Stimulated activated naive B cell treated with anti-CD40 and anti-IgM and Interleukin-4, amounts not matched to agents 10 μg/mL and 1 μg/mL and 100 μg/mL, for 72 hours (primary cell): ENCODE data around the gene CENPU.
A peak's percentile ranks its signal among the peaks of the same experiment; 100 is the strongest.

Source experiments
- ATAC-seq, 2 donors: fragments of 150-1000 bp; cut with Tn5 transposase; replicated peaks; 2 replicates each; pipeline ENCODE4 v1.10.0; 2021; ENCODE audit warnings: moderate library complexity in 1 of 2
- DNase-seq: peaks from one replicate; pipeline ENCODE4 v3.0.0; 2021
- H3K27ac Mint-ChIP-seq: one replicate; pipeline ENCODE4 v1.8.0; 2022; ENCODE audit warnings: mild to moderate bottlenecking, mixed read lengths
- H3K27me3 Mint-ChIP-seq, 2 donors: one replicate each; pipeline ENCODE4 v1.8.0; 2022; ENCODE audit warnings: mixed read lengths in 2 of 2
- H3K36me3 Mint-ChIP-seq, 2 donors: one replicate each; pipeline ENCODE4 v1.8.0; 2022; ENCODE audit warnings: mixed read lengths in 2 of 2, mild to moderate bottlenecking in 1 of 2
- H3K4me1 Mint-ChIP-seq, 2 donors: one replicate each; pipeline ENCODE4 v1.8.0; 2022; ENCODE audit warnings: mixed read lengths in 2 of 2, mild to moderate bottlenecking in 1 of 2
- H3K4me3 Mint-ChIP-seq, 2 donors: one replicate each; pipeline ENCODE4 v1.8.0; 2022; ENCODE audit warnings: mild to moderate bottlenecking in 2 of 2, mixed read lengths in 2 of 2, moderate library complexity in 1 of 2
- H3K9me3 Mint-ChIP-seq, 2 donors: one replicate each; pipeline ENCODE4 v1.8.0; 2022; ENCODE audit warnings: mixed read lengths in 2 of 2, mild to moderate bottlenecking in 1 of 2

CENPU gene

DNA sequence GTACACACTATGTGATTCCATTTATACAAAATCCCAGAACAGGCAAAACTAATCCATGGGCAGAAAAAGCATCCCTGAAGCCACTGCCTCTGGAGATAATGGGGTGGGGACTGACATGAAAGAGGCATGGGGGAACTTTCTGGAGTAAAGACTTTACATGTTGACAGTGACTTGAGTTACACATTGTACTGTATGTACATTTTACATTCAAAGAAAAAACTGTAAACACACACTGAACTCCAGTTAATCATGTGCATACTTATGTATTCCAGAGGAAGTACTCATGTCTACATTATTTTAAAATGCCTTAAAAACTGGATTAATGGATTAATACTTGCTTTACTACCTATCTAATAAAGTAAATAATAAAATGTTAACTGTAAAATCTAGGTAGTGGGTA, 21.6 kb downstream of the CENPU start:
- DNase-seq, result no peak
- Mint-ChIP-seq H3K27me3 (no peaks in the 10 kb centered on the region), H3K36me3 (peaks cover 24 to 39% of the 10 kb centered on the region in 2 donors), H3K4me1 (peaks cover 4 to 16% of the 10 kb centered on the region in 2 donors), H3K4me3 (no peak overlapping the region), H3K9me3 (no peaks in the 10 kb centered on the region), H3K27ac (no peak overlapping the region)
- no peak for ATAC-seq

DNA sequence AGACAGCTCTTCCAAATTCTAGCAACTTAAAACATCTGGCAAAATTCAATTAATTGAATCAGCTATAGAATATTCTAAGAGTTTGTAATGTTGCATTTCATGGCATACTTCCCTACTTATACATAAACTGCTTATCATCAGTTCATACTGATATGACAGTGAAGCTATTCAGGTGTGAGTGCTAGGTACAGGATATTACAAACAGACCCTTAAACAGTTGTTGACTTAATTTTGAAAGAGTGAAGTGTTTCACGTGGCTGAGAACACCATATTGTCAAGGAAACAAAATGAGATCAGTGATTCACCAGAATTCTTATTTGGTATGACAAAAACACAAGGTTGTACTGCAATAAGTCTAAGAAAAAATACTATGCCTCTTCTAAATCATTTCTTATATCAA, 27.4 kb downstream of the CENPU start:
- Mint-ChIP-seq H3K27ac (no peak overlapping the region), H3K4me3 (no peak overlapping the region), H3K9me3 (no peaks in the 10 kb centered on the region), H3K27me3 (no peaks in the 10 kb centered on the region), H3K4me1 (no peaks in the 10 kb centered on the region), H3K36me3 (peaks cover 31 to 44% of the 10 kb centered on the region in 2 donors)
- no peak for DNase-seq
- no peak for ATAC-seq

DNA sequence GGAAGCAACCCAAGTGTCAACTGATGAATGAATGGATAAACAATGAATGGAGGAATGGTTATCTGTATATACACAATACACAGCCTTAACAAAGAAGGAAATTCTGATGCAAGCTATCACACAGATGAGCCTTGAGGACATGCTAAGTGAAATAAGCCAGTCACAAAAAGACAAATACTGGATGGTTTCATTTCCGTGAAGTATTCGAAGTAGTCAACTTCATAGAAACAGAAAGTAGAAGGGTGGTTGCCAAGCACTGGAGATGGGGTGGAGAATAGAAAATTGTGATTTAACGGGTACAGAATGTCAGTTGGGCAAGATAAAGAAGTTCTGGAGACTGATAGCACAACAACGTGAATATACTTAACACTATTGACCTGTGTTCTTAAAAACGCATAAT, 28.2 kb downstream of the CENPU start:
- no peak for ATAC-seq
- DNase-seq, result no peak
- H3K36me3 Mint-ChIP-seq, result peaks cover 34 to 44% of the 10 kb centered on the region in 2 donors
- H3K9me3 Mint-ChIP-seq, result no peaks in the 10 kb centered on the region
- H3K4me3 Mint-ChIP-seq, result no peak overlapping the region
- no peak overlapping the region for H3K27ac Mint-ChIP-seq
- H3K27me3 Mint-ChIP-seq, result no peaks in the 10 kb centered on the region
- H3K4me1 Mint-ChIP-seq, result no peaks in the 10 kb centered on the region

DNA sequence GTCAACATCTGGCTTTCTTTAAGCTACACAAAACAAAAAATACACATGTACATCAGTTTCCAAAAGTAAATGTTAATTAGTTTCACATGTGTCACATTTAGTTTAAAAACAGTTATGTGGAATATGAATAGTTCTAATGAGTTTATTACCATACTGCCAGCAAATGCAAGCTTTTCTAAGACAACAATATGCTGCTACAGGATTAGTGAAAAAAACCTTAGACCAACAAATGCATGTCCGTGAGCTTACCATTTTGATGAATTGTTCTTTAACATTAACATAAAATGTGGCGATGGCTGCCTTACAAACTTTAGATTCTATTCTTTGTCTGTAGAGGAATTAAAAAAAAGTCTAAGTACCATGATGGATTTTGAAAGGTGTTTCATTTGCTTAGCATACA, 31.8 kb downstream of the CENPU start:
- H3K4me1 Mint-ChIP-seq, result no peaks in the 10 kb centered on the region
- peaks cover 27 to 35% of the 10 kb centered on the region in 2 donors for H3K36me3 Mint-ChIP-seq
- no peak overlapping the region for H3K4me3 Mint-ChIP-seq
- DNase-seq (no peak), ATAC-seq (no peak)
- H3K9me3 Mint-ChIP-seq, result no peaks in the 10 kb centered on the region
- H3K27me3 Mint-ChIP-seq, result no peaks in the 10 kb centered on the region
- no peak overlapping the region for H3K27ac Mint-ChIP-seq

DNA sequence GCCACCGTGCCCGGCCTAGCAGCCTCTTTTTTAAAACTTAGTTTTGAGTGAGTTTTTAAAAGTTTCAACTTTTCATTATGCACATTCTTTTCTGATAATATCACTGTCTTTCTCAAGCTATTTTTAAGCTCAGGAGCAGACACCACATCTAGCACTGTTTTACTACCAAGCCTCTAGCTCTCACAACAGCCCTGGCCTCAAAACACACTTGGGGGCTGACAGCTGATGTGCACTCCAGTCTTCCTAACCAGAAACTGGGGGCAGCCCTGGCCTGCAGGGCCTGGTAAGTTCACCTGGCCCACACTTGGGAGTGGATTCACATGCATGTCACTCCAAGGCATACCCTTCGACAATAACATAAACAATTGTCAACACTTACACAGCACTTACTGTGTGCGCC, 34.0 kb downstream of the CENPU start:
- no peaks in the 10 kb centered on the region for H3K9me3 Mint-ChIP-seq
- H3K27ac Mint-ChIP-seq, result peak overlapping the region; percentile 9
- peaks cover 21 to 24% of the 10 kb centered on the region in 2 donors for H3K36me3 Mint-ChIP-seq
- no peaks in the 10 kb centered on the region for H3K4me1 Mint-ChIP-seq
- H3K27me3 Mint-ChIP-seq, result no peaks in the 10 kb centered on the region
- no peak overlapping the region for H3K4me3 Mint-ChIP-seq
- DNase-seq, result no peak
- no peak for ATAC-seq

DNA sequence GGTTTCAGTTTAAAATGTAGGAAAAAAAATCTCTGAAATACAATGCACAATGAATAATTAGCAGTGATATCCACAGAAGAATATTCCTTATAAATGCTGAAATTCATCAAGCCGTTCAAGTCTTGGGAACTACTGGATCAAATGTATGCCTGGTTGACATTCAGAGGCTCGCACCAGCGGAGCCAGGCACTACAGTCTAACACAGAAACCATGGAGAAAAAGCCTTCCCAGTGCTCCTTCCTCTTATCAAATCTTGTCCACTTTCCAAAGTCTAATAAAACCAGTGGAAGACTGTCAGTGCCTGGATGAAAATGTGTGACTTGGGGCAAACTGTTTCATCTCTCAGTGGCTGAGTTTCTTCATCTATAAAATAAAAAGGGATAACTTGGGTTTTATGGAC, 35.9 kb downstream of the CENPU start:
- ATAC-seq, result no peak
- H3K4me3 Mint-ChIP-seq, result no peak overlapping the region

DNA sequence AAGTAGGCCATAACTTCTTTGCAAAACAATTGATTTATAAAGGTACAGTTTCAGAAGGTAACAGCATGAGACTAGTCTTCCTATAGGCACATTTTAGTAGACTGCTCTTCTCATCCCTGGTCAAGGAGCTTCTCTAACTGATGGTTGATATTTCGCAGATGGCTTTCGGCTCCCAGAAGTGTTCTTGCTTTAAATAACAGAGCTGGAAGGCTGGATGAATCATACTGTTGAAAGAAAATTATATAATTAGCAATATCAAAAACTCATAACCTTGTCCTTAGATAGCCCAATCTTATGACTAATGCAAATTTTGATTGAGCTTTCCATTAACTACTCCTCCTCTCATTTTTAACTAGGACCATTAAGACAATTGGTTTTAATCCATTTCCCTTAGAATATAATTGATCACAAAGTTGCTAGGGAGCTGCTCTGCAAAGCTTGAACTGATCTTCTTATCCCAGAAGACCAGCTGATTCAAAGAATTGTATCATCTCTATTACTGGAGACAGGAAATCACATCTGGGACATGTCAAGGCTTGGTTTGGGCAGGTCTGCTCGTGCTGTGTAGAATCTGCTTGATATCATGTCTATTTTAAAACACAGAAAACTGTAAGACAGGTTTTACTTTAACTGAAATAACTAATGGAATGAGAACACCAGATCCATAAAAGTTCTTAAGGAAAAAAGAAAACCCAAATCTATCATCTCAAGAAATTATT, 38.6 kb downstream of the CENPU start:
- no peak overlapping the region for H3K4me3 Mint-ChIP-seq
- peaks cover 13 to 20% of the 10 kb centered on the region in 2 donors for H3K36me3 Mint-ChIP-seq
- H3K27me3 Mint-ChIP-seq, result no peaks in the 10 kb centered on the region
- no peaks in the 10 kb centered on the region for H3K4me1 Mint-ChIP-seq
- H3K9me3 Mint-ChIP-seq, result no peaks in the 10 kb centered on the region
- no peak for ATAC-seq
- H3K27ac Mint-ChIP-seq, result no peak overlapping the region
- DNase-seq, result no peak

More for the DNA sequence above, 35.9 kb downstream of the CENPU start:
- no peak for DNase-seq
- Mint-ChIP-seq H3K27me3 (no peaks in the 10 kb centered on the region), H3K4me1 (no peaks in the 10 kb centered on the region), H3K36me3 (peaks cover 21 to 22% of the 10 kb centered on the region in 2 donors), H3K27ac (no peak overlapping the region), H3K9me3 (no peaks in the 10 kb centered on the region)

DNA sequence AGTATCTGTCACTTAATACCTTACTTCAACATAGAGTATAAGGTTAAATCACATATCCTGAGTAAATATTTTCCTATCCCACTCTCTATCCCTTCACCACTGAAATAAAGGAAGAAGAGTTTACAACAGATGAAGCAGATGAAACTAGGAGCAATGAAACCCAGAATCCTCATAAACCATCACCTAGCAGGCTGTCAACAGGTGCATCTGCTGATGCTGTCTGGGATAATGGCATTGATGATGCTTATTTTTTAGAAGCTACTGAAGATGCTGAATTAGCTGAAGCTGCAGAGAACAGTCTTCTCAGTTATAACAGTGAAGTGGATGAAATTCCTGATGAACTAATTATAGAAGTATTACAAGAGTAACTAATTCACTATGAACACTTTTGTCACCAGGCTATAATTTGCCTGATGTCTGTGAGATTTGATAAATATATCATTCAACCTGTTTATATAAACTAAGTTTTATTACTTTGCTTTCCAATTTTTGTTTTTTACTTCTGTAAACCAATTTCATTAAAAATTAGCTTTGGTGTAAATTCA, 39.4 kb downstream of the CENPU start:
- Mint-ChIP-seq H3K4me3 (no peak overlapping the region), H3K36me3 (peaks cover 11 to 20% of the 10 kb centered on the region in 2 donors), H3K4me1 (no peaks in the 10 kb centered on the region), H3K27ac (no peak overlapping the region), H3K27me3 (no peaks in the 10 kb centered on the region), H3K9me3 (no peaks in the 10 kb centered on the region)
- no peak for DNase-seq
- ATAC-seq, result no peak

DNA sequence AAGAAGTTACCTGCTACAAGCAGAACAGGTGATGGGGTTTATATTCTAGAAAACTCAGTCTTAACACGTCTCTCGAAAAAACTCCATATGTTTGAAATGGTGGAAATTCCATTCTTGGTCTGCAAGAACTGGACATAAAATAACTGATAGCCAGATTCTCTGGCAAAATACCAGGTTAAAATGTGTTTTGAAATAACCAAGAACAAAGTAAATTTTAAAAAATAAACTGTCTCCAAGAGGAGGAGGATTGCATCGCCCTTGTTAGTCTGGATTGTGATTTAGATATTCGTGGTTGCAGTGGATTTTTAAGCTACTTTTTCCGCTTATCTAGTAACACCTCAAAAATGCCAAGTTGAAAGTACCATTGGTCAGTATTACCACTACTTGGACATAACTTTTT, 40.8 kb downstream of the CENPU start:
- no peak for ATAC-seq
- no peak for DNase-seq
- Mint-ChIP-seq H3K27me3 (no peaks in the 10 kb centered on the region), H3K36me3 (peaks cover 11 to 20% of the 10 kb centered on the region in 2 donors), H3K27ac (no peak overlapping the region), H3K9me3 (no peaks in the 10 kb centered on the region), H3K4me3 (no peak overlapping the region), H3K4me1 (no peaks in the 10 kb centered on the region)

DNA sequence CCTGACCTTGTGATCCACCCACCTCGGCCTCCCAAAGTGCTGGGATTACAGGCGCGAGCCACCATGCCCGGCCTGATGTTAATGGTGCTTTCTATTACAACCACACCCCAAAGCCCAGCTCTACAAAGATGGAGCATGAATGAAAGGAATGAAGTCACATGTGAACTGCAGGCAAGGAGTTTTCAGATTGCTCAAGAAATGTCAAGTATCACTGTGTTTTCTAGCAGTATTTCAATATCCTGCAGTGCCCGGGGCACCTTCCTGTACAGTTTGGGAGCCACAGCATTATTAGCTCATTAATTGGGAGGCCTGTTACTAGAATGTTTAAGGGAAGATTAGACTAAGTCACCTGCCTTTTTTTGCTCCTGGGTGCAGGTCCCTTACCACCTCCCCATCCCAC, 44.2 kb downstream of the CENPU start:
- ATAC-seq (no peak), DNase-seq (no peak)
- Mint-ChIP-seq H3K27ac (no peak overlapping the region), H3K27me3 (no peaks in the 10 kb centered on the region), H3K4me1 (peaks cover 0 to 3% of the 10 kb centered on the region in 2 donors), H3K36me3 (peaks cover 14 to 22% of the 10 kb centered on the region in 2 donors), H3K9me3 (no peaks in the 10 kb centered on the region), H3K4me3 (no peak overlapping the region)

DNA sequence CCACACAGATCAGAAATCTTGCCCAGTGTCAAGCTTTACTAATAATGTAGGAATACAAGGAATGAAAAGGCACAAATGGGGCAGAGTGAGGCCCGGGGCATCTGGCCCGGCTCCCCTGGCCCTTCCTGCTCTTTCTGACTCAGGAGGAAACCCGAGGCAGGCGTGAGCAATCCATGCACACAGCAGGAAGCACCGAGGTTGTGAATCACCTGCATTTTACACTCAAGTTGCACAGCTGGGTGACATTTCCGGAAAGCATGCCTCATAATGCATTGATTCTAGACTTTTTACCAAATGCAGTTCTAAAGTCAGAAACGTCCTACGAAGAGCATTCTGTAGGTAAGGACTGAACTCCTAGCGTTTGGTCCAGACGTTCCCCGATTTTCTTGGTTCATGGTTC, 45.4 kb downstream of the CENPU start:
- DNase-seq (no peak), ATAC-seq (no peak)
- H3K36me3 Mint-ChIP-seq, result peaks cover 9 to 14% of the 10 kb centered on the region in 2 donors
- H3K9me3 Mint-ChIP-seq, result no peaks in the 10 kb centered on the region
- peaks cover 1 to 7% of the 10 kb centered on the region in 2 donors for H3K4me1 Mint-ChIP-seq
- H3K4me3 Mint-ChIP-seq, result no peak overlapping the region
- no peak overlapping the region for H3K27ac Mint-ChIP-seq
- no peaks in the 10 kb centered on the region for H3K27me3 Mint-ChIP-seq

DNA sequence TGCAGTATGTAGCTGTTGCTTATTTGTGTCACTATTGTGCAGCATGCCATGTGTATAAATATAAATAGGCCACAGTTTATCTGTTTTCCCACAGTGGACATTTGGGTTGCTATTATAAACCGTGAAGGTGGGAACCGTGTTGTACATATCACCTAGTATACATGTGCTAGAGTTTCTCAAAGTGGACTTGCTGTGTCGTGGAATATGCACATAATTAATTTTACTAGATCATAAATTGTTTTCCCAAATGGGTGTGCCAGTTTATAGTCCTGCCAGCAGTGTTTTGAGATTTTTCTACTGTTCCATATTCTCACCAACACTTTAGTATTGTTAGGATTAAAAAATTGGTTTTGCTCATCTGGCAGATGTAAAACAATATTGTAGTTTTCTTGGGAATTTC, 45.9 kb downstream of the CENPU start:
- H3K4me3 Mint-ChIP-seq, result no peak overlapping the region
- H3K4me1 Mint-ChIP-seq, result peaks cover 1 to 7% of the 10 kb centered on the region in 2 donors
- no peak overlapping the region for H3K27ac Mint-ChIP-seq
- H3K36me3 Mint-ChIP-seq, result peaks cover 8 to 12% of the 10 kb centered on the region in 2 donors
- ATAC-seq (no peak), DNase-seq (no peak)
- no peaks in the 10 kb centered on the region for H3K9me3 Mint-ChIP-seq
- H3K27me3 Mint-ChIP-seq, result no peaks in the 10 kb centered on the region

DNA sequence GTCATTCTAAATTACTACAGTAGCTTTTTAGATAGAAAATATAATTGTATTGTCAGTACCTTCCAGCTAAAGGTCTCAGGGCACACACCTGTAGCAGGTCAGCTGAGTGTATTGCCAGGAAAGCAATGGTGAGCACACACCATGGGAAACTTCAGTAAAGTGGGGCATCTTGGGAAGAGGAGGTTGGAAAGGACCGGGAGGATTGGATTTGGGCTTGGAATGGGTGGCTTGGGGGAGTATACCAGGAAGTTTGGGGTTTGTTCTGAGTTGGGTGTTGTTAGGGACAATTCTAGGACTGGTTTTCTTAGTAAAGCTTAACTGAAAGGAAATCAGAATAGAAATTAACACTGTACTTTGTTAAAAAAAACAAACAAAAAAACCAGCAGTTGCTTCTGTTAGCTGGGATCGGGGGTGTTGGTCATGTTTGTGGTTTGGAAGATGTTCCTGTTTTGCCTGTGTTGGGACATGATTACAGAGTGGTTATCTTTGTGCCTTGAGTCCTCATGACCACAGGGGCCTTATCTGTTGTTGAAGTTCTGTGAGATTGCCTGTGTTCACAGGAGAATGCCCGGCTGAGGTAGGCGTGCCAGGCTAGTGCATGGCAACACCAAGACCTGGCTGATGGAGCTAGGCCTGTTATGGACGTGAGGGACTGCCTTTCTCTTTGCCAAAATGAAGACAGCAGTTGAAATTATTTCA, 49.3 kb downstream of the CENPU start:
- Mint-ChIP-seq H3K36me3 (peaks cover 8 to 13% of the 10 kb centered on the region in 2 donors), H3K4me1 (peaks cover 1 to 7% of the 10 kb centered on the region in 2 donors), H3K4me3 (no peak overlapping the region)

DNA sequence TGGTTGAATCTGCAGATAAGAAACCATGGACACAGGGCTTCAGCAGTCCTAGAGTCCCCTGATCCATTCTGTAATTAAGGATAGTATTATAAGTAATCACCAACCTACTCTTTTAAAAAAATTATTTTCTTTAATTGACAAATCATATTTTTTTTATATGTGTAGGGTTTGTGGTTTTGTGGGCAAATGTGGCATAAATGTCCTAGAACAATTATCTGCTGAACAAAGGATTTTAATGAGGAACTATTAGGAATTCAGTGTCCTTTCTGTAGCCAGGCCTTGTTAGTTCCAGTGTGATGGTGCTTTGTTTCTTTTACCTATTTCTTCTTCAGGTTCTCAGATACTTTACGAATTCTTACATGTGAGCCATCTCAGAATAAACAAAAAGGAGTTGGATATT, 52.0 kb downstream of the CENPU start:
- H3K27me3 Mint-ChIP-seq, result no peaks in the 10 kb centered on the region
- no peaks in the 10 kb centered on the region for H3K9me3 Mint-ChIP-seq
- no peak overlapping the region for H3K4me3 Mint-ChIP-seq
- peaks cover 1 to 7% of the 10 kb centered on the region in 2 donors for H3K4me1 Mint-ChIP-seq
- ATAC-seq (no peak), DNase-seq (no peak)
- peaks cover 10 to 16% of the 10 kb centered on the region in 2 donors for H3K36me3 Mint-ChIP-seq
- no peak overlapping the region for H3K27ac Mint-ChIP-seq

More for the DNA sequence above, 49.3 kb downstream of the CENPU start:
- no peaks in the 10 kb centered on the region for H3K9me3 Mint-ChIP-seq
- H3K27me3 Mint-ChIP-seq, result no peaks in the 10 kb centered on the region
- no peak for ATAC-seq
- no peak overlapping the region for H3K27ac Mint-ChIP-seq
- DNase-seq, result no peak

DNA sequence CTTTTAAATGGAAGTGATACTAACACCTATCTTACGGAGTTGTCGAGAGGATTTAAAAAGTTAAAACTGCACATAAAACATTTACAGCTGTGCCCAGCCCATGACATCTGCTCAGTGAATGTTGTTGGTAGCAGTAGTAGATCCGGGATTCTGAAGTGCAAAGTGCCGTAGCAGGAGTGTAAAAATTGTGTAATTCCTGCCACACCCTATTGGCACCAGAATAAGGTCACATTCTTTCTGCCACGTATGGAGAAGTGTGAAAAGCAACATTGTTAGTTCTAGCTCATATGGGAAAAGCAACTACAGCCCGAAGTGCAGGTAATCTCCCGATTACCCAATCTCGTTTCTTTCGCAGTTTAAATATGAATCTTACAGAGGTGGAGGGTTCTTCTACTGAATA, 53.2 kb downstream of the CENPU start:
- no peak overlapping the region for H3K27ac Mint-ChIP-seq
- peaks cover 1 to 7% of the 10 kb centered on the region in 2 donors for H3K4me1 Mint-ChIP-seq
- ATAC-seq (no peak), DNase-seq (no peak)
- H3K27me3 Mint-ChIP-seq, result no peaks in the 10 kb centered on the region
- peaks cover 6 to 12% of the 10 kb centered on the region in 2 donors for H3K36me3 Mint-ChIP-seq
- H3K4me3 Mint-ChIP-seq, result no peak overlapping the region
- H3K9me3 Mint-ChIP-seq, result no peaks in the 10 kb centered on the region
